ENCODE results near the gene PGPEP1.
A peak's percentile ranks its signal among the peaks of the same experiment; 100 is the strongest.
"Not testable (repeated sequence)": the region's sequence is repeated elsewhere in the genome, so short reads cannot be mapped to it uniquely, and the experiment has no call there.

The PGPEP1 gene

GRCh38 chr19:18379803-18380747 is 39.7 kb downstream of the PGPEP1 start:
- Histone ChIP-seq H3K27ac (replicated peaks) (no peak overlapping the region), H3K27me3 (ENCODE audit: insufficient read depth, poor library complexity, severe bottlenecking) (no peaks in the 10 kb centered on the region), H3K4me3 (replicated peaks; ENCODE audit: insufficient read depth, low read length) (no peak overlapping the region)
- peak in 1 of 2 experiments; percentile 44 for DNase-seq (ENCODE audit: low read depth in 1 of 2, low spot score in 1 of 2)
- no peak for TF ChIP-seq GABPA (IDR thresholded peaks at IDR 0.05; ENCODE audit: low read depth)
- TF ChIP-seq, protein P1, sequence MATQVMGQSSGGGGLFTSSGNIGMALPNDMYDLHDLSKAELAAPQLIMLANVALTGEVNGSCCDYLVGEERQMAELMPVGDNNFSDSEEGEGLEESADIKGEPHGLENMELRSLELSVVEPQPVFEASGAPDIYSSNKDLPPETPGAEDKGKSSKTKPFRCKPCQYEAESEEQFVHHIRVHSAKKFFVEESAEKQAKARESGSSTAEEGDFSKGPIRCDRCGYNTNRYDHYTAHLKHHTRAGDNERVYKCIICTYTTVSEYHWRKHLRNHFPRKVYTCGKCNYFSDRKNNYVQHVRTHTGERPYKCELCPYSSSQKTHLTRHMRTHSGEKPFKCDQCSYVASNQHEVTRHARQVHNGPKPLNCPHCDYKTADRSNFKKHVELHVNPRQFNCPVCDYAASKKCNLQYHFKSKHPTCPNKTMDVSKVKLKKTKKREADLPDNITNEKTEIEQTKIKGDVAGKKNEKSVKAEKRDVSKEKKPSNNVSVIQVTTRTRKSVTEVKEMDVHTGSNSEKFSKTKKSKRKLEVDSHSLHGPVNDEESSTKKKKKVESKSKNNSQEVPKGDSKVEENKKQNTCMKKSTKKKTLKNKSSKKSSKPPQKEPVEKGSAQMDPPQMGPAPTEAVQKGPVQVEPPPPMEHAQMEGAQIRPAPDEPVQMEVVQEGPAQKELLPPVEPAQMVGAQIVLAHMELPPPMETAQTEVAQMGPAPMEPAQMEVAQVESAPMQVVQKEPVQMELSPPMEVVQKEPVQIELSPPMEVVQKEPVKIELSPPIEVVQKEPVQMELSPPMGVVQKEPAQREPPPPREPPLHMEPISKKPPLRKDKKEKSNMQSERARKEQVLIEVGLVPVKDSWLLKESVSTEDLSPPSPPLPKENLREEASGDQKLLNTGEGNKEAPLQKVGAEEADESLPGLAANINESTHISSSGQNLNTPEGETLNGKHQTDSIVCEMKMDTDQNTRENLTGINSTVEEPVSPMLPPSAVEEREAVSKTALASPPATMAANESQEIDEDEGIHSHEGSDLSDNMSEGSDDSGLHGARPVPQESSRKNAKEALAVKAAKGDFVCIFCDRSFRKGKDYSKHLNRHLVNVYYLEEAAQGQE (IDR thresholded peaks at IDR 0.05; ENCODE audit: insufficient replicate concordance, low read depth): no peak
- TF ChIP-seq SPI1 (IDR thresholded peaks at IDR 0.05; ENCODE audit: borderline replicate concordance, low read depth): no peak
- TF ChIP-seq, protein P2, sequence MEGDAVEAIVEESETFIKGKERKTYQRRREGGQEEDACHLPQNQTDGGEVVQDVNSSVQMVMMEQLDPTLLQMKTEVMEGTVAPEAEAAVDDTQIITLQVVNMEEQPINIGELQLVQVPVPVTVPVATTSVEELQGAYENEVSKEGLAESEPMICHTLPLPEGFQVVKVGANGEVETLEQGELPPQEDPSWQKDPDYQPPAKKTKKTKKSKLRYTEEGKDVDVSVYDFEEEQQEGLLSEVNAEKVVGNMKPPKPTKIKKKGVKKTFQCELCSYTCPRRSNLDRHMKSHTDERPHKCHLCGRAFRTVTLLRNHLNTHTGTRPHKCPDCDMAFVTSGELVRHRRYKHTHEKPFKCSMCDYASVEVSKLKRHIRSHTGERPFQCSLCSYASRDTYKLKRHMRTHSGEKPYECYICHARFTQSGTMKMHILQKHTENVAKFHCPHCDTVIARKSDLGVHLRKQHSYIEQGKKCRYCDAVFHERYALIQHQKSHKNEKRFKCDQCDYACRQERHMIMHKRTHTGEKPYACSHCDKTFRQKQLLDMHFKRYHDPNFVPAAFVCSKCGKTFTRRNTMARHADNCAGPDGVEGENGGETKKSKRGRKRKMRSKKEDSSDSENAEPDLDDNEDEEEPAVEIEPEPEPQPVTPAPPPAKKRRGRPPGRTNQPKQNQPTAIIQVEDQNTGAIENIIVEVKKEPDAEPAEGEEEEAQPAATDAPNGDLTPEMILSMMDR (IDR thresholded peaks at IDR 0.05; ENCODE audit: insufficient read depth, low read length): no peak
- TF ChIP-seq POLR2AphosphoS5 (IDR thresholded peaks at IDR 0.05; ENCODE audit: low read depth): no peak

GRCh38 chr19:18380843-18381242 is 40.4 kb downstream of the PGPEP1 start:
- Histone ChIP-seq H3K27ac (replicated peaks) (no peak overlapping the region), H3K27me3 (ENCODE audit: insufficient read depth, poor library complexity, severe bottlenecking) (peaks cover 4% of the 10 kb centered on the region), H3K4me3 (replicated peaks; ENCODE audit: insufficient read depth, low read length) (no peak overlapping the region)
- no peak for DNase-seq (ENCODE audit: low read depth in 1 of 2, low spot score in 1 of 2)
- no peak for TF ChIP-seq POLR2AphosphoS5 (IDR thresholded peaks at IDR 0.05; ENCODE audit: low read depth)

DNA sequence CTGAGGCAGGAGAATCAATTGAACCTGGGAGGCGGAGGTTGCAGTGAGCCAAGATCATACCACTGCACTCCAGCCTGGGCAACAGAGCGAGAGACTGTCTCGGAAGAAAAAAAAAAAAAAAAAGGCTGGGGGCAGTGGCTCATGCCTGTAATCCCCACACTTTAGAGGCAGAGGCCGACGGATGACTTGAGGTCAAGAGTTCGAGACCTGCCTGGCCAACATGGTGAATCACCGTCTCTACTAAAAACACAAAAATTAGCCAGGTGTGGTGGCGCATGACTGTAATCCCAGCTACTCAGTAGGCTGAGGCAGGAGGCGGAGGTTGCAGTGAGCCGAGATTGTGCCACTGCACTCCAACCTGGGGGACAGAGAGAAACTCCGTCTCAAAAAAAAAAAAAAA is 43.2 kb downstream of the PGPEP1 start:
- DNase-seq (ENCODE audit: low read depth in 1 of 2, low spot score in 1 of 2): not testable (repeated sequence)

DNA sequence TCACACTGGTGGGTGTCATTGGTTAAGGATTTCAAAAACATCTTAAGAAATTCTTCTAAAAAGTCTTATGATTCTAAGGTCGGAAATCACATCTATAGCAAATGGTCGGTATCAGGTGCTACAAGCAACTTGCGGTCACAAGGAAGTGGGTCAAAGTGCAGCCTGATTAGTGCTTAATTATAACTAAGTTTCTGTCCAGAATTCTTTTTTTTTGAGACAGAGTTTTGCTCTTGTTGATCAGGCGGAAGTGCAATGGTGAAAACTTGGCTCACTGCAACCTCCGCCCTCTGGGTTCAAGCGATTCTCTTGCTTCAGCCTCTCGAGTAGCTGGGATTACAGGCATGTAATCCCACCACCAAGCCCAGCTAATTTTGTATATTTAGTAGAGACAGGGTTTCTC is 44.4 kb downstream of the PGPEP1 start:
- DNase-seq (ENCODE audit: low read depth in 1 of 2, low spot score in 1 of 2): no peak
- Histone ChIP-seq H3K4me3 (replicated peaks; ENCODE audit: insufficient read depth, low read length) (no peak overlapping the region), H3K27me3 (ENCODE audit: insufficient read depth, poor library complexity, severe bottlenecking) (peaks cover 7% of the 10 kb centered on the region), H3K27ac (replicated peaks) (no peak overlapping the region)
- TF ChIP-seq SPI1 (IDR thresholded peaks at IDR 0.05; ENCODE audit: borderline replicate concordance, low read depth) (no peak), POLR2AphosphoS5 (IDR thresholded peaks at IDR 0.05; ENCODE audit: low read depth) (no peak), GABPA (IDR thresholded peaks at IDR 0.05; ENCODE audit: low read depth) (no peak)
- TF ChIP-seq, protein P2 (IDR thresholded peaks at IDR 0.05; ENCODE audit: insufficient read depth, low read length): no peak
- TF ChIP-seq, protein P1 (IDR thresholded peaks at IDR 0.05; ENCODE audit: insufficient replicate concordance, low read depth): no peak

More for the DNA sequence above, 43.2 kb downstream of the PGPEP1 start:
- H3K27ac ChIP-seq (replicated peaks); H3K4me3 ChIP-seq (replicated peaks; ENCODE audit: insufficient read depth, low read length); H3K27me3 ChIP-seq (ENCODE audit: insufficient read depth, poor library complexity, severe bottlenecking): not testable (repeated sequence)

DNA sequence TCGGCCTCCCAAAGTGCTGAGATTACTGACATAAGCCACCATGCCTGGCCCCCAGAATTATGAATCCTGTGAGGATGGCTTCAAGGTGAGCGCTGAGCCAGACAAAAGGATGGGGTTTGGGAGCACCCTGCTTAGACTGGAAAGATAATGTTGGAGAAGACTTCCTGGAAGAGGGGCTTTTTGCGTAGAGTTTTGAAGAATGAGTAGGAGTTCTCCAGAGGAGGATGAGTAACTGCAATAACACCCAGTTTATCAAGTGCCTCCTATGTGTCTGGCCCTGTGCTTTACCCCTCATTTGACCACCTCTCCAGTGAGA is 44.9 kb downstream of the PGPEP1 start:
- H3K27me3 ChIP-seq (ENCODE audit: insufficient read depth, poor library complexity, severe bottlenecking): peaks cover 7% of the 10 kb centered on the region
- no peak overlapping the region for H3K27ac ChIP-seq (replicated peaks)
- no peak for DNase-seq (ENCODE audit: low read depth in 1 of 2, low spot score in 1 of 2)
- H3K4me3 ChIP-seq (replicated peaks; ENCODE audit: insufficient read depth, low read length): no peak overlapping the region
- TF ChIP-seq POLR2AphosphoS5 (IDR thresholded peaks at IDR 0.05; ENCODE audit: low read depth): no peak
- no peak for TF ChIP-seq GABPA (IDR thresholded peaks at IDR 0.05; ENCODE audit: low read depth)
- TF ChIP-seq, protein P1 (IDR thresholded peaks at IDR 0.05; ENCODE audit: insufficient replicate concordance, low read depth): no peak
- no peak for TF ChIP-seq SPI1 (IDR thresholded peaks at IDR 0.05; ENCODE audit: borderline replicate concordance, low read depth)
- TF ChIP-seq, protein P2 (IDR thresholded peaks at IDR 0.05; ENCODE audit: insufficient read depth, low read length): no peak
